HG02571 (cell line): ENCODE measurements around the gene CUX1.

Experiments used
- ATAC-seq: cut with Tn5 transposase; IDR thresholded peaks from one replicate; pipeline ENCODE4 v1.9.1; 2021; ENCODE audit warnings: mild to moderate bottlenecking, moderate library complexity; ENCODE audit not compliant: unreplicated experiment

Gene CUX1

DNA sequence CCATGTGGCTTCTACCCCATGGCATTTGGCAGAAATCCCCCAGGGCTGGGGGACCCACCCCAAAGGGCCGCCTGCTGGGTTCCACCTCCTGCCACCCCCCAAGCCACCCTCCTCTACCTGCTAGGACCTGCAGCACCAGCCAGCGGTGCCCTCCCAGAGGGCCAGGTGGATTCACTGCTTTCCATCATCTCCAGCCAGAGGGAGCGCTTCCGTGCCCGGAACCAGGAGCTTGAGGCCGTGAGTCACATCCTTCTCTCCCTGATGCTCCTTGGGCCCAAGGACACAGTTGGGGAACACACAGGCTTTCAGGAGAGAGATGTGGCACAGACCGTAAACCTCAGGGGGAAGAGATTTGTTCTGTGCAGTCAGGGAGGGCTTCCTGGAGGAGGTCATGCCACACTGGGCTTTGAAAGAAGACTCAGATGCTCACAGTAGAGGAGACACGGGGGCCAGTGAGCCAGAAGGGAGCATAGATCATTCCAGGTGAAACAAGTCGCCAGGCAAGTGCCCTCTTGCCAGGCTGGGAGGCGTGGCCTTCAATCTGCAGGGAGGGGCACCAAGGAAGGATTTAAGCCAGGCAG, 457.8 kb downstream of the CUX1 start:
- ATAC-seq: no peak

DNA sequence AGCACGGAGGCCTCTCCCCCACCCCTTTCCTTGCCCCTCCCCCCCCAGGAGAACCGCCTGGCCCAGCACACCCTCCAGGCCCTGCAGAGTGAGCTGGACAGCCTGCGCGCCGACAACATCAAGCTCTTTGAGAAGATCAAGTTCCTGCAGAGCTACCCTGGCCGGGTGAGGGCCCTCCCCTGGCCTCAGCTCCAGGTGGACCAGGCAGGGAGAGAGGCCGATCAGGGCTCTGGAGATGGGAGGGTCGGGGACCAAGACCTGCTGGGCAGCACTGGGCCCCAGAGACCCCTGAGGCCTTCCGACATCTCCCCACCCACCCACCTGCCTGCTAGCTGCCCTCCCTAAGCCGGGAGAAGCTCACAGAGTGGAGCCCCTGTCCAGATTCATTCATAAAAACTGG, 460.5 kb downstream of the CUX1 start:
- ATAC-seq: no peak

DNA sequence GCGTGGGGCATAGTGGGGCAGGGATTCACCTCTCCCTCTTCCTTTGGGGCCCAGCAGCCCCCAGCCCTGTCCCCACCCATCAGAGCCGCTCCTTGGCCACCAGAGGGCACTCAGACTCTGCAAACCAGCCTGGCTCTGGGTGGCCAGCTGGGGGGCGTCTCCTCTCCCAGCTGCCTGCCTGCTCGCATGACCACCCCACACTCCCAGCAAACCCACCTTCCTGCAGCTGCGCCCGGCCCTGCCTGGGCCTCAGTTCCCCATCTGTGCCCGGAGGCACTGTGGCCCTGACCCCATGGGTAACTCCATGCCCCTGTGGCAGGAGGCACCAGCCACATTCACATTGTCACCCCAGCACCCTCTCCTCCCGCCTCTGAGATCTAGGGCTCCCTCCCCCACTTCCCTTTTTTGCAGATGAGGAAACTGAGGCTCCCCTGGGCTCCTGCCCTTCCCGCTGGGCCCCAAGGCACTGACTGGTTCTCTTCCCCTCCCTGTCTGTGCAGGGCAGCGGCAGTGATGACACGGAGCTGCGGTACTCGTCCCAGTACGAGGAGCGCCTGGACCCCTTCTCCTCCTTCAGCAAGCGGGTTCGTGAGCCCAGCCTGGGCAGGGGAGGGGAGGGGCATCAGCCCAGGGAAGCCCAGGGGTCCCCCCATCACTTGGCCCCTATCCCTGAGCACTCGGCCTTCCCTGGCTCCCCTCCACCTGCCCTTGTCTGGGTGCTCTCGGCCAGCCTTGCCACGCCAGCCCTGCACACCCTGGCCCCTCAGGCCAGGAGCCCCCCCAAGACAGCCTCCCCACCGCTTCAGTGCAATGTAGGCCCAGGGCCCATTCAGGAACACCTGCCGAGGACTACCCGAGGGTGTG, 462.3 kb downstream of the CUX1 start:
- ATAC-seq: no peak

DNA sequence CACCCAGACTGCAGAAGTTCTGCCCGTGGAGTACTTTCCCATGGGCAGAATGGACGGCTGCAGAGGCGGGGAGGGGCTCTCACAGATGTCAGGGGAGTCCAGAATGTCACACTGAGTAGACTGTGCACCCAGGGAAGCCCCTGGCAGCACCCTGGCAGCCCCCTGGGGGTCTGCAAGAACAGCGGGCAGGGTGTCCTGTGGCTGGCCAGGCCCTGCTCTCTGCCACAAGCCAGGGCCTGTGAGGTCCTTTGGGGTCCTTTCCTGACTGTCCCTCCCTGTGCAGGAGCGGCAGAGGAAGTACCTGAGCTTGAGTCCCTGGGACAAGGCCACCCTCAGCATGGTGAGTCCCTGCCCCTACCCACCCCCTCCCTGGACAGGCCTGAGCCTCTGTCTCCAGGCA, 463.1 kb downstream of the CUX1 start:
- ATAC-seq: no peak

DNA sequence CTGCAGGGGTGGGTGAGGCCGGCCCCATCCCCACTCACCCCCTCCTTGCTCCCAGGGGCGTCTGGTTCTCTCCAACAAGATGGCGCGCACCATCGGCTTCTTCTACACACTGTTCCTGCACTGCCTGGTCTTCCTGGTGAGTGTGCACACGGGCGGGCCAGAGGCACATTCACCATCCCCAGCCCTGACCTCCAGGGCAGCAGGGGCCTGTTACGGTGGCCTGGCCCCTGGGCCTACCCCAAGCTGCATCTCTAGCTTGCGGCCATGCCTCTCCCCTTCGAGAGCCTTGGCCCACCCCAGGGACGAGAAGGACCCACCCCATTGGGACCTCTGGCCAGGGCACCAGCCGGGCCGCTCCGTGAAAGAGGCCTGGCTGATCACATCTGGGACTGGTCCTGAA, 464.4 kb downstream of the CUX1 start:
- no peak for ATAC-seq

DNA sequence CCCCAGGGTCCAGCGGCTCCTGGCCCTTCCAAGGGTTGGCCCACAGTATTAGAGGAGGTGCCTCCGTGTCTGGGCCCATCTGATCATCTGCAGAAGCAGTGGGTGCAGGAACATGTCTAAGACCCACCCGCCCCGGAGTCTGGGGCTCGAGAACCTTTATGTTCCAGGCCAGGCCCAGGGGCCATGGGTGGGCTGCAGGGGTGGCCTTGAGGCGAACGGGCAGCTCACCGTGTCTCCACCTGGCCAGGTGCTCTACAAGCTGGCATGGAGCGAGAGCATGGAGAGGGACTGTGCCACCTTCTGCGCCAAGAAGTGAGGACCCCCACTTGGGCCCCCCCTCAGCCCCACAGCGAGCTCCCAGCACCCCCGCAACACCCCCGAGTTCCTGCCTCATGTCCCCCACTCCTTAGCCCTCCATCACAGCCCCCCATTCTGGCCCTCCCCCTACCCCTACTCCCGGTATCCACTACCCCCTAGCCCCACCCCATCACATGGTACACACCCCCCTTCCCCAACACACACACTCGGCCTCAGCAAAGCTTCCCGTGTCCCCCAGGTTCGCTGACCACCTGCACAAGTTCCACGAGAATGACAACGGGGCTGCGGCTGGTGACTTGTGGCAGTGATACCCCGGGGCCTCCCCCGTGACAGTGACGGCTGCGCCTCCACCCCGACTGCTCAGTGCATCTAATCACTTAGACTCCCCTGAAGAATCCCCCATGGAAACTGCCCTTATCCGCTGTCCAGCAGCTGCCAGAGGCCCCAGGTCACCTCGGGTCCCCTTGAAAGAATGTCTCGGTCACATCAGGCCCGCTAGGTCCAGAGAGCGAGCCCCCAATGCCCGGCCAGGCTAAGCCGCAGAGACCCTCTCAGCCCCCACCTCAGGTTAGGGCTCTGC, 465.3 kb downstream of the CUX1 start:
- ATAC-seq: no peak

DNA sequence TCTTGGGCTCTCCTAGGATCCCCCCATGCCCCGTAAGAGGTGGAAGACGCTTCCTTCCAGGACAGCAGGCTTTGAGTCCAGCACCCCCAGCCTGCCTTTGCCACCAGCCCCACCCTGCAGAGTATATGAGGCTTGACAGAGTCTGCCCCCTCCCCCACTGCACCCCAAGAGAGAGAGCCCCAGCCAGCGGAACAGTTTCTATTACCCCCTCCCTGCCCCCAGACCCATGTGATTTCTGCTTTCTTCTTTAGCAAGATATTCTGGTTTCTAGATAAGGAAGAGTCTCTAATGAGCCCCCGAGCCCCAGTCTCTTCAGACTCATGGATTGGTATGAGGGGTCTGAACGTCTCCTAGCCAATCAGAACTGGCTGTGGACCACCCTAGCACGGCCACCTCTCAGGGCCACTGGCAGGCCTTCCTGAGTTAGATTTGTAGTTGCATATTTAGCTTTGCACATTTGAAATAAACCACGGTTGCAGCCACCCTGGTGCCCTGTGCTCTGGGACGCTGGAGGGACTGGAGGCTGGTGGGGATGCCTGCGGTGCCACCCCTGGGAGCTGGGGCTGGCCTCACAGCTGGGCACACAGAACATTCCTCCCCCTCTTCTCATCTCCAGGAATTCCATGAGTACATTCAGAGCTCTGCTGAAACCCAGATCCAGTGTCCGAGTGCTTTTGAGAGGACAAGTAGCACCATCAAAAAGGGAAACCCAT, 466.2 kb downstream of the CUX1 start:
- ATAC-seq: no peak

DNA sequence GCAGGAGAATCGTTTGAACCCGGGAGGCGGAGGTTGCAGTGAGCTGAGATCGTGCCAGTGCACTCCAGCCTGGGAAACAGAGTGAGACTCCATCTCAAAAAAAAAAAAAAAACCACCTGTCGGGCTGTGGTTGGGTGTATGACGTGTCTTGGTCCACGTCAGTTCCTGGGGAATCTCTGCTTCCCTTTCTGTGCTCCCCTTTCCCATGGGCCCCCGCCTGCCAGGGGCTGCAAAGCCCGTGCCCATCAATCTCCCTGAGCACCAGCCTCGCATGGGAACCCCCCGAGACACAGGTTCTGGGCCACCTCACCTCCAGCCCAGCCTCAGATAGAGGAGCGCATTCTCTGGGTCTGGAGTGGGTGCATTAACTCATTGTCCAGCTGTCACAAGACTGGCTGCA, 467.0 kb downstream of the CUX1 start:
- ATAC-seq: no peak

- ATAC-seq: no peak
These were observed 467.6 kb downstream of the CUX1 start for GRCh38 chr7:102284891-102285539.

DNA sequence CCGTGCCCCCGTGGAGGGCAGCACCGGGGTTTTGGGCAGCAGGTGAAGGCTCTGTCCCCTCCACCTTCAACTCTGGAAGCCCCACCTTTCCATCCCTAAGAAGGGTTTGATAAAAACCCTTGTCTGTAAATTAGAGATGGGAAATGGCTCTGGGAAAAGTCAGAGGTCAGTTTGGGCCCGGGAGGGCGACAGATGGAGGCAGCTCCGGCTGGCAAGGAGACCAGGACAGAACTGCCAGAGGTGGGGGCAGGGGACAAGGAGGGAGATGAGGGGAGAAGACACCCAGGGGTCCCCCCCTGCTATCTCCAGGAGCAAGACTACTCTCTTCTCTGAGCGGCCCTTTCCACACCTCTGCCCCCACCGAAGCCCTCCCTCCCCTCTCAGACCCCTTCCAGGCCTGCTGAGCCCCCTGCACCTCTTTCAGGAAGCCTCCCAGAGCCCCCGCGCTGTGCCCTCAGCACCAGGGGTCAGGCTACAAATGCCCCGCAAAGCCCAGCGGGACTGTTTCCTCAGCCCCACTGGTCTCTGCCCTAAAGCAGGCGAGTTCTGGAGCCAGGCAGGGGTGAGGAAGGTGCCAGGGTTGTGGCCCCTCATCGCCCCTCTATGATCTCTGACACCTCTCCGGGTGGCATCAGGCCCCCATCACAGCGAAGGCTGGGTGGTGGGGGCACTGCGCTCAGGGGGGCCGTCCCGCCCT, 468.3 kb downstream of the CUX1 start:
- no peak for ATAC-seq

DNA sequence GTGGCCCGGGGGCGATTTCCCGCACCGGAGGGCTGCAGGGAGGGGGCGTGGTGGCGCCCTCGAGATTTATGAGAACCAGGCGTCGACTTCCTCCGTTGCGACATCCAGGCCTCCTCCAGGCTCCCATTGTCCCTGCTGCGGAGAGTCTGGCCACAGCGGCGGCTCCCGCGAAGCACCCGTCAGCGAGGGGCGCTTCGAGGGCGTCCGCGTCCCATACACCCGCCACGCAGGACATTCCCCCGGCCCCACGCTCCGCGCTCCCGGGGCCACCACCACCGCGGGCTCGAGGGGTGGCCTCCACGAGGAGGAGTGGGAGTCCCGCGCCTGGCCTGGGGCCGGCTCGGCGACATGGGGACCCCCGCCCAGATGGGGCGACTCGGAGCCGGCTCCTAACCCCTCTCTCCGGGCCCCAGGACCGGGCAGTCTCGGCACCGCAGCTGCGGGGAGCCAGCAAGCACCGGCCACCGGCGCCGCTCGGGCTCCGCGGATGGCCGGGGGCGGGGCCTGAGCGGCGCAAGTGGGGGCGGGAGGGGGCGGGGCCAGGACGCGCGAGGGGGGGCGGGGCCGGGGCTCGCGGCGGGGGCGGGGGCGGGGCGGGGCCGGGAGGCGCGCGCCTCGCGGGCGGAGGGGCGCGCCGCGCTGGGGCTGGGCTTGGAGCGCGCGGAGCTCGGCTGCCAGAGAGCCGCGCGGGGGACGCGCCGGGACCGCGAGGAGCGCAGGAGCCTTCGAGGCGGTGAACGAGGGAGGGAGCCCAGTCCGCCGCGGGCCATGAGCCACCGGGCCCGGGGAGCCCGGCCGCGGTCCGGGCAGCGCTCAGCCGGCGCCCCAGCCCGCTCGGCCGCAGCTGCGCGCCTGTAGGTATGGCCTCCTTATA, 469.0 kb downstream of the CUX1 start, which contains the start of gene SH2B2:
TSS of gene SH2B2 (plus strand) at position 632 of the 874 bp plus-strand sequence. CDS start 13,683 bp downstream, outside the sequence.
- no peak for ATAC-seq

DNA sequence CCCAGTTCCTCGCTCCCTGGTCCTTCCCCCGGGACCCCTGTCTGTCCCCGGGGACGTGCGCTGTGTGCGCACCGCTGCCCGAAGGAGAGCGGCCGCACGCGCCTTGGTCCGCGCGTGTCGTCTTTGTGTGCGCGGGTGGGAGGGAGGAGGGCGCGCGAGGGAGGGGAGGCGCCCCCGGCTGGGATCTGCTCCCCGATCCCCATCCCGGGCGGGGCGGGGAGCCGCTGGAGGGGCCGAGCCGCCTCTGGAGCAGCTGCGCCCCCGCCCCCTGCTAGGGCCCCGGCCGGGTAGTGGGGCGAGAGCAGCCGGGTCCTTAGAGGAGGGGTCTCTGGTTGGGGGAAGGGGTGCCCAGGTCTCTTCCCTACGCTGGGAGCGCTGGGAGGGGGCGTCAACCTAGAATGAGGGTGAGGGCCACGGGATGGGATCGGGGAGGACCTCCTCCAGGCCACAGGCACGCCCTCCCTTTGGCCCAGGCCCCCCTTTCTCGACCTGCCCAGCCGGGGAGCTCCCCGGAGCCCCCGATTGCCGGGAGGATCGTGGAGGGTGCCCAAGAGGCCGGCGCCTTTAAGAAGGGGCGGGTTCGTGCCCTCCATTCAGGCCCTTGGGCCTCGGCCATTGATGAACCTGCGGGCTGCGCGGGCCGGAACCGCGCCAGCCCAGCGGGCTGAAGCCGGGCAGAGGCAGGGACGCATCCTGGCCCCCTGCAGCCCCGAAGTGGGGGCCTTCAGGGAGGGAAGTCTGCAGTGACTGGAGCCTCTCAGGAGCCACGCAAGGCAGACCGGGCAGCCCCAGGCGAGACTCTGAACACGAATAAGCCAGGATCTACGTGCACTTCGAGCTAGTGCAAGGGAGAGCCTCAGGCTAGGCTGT, 469.9 kb downstream of the CUX1 start:
- ATAC-seq: no peak

DNA sequence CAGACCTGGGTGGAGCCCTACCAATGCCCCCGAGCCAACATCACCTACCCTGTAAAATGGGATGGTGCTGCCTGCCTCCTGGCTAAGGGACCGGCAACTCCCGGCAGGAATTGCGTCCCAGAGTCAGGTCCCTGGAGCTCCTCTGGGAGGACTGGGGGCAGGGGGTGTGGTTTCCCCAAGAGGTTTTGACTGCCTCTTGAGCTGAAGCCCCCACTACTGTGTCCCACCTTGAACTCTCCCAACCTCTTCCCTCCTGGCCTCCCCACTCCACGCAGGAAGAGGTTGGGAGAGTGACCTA, 470.5 kb downstream of the CUX1 start:
- ATAC-seq: no peak

- ATAC-seq: no peak
These were observed 471.0 kb downstream of the CUX1 start for GRCh38 chr7:102288285-102288930.

- no peak for ATAC-seq
These were observed 471.6 kb downstream of the CUX1 start for GRCh38 chr7:102289057-102289456.

- ATAC-seq: peak; percentile 41
These were observed 473.9 kb downstream of the CUX1 start for GRCh38 chr7:102291056-102291915.

GRCh38 chr7:102291916-102292267, 474.5 kb downstream of the CUX1 start:
- no peak for ATAC-seq
